GM23338 (cell line): ENCODE data around the gene DAPK3.

Experiments
- CREB1 ChIP-seq: fragments of 250-450 bp; sonication (Bioruptor Pico); IDR thresholded peaks from 2 replicates; pipeline ENCODE4 v1.5.0; 2020; ENCODE audit warnings: low read depth, mild to moderate bottlenecking, moderate library complexity
- CTCF ChIP-seq, 2 experiments: fragments of 200-600 bp in 1 of 2; sonication (generic) in 1 of 2; conservative IDR thresholded peaks; 2 replicates each; pipeline versions ENCODE4 v1.5.1 to v1.6.1; 2016 to 2017; ENCODE audit warnings: antibody characterized with exemption in 2 of 2, low read depth in 2 of 2, mild to moderate bottlenecking in 2 of 2, moderate library complexity in 1 of 2
- ETS1 ChIP-seq: IDR thresholded peaks from 2 replicates; pipeline ENCODE4 v1.6.1; 2016; ENCODE audit warnings: antibody characterized with exemption
- EZH2 ChIP-seq: fragments of 200-600 bp; sonication (generic); IDR thresholded peaks from one replicate; pipeline ENCODE4 v1.8.0; 2017; ENCODE audit warnings: antibody characterized with exemption, mild to moderate bottlenecking, low read depth; ENCODE audit not compliant: unreplicated experiment
- EZH2phosphoT487 ChIP-seq: fragments of 200-600 bp; sonication (generic); IDR thresholded peaks from one replicate; pipeline ENCODE4 v1.8.1; 2018; ENCODE audit warnings: antibody characterized with exemption; ENCODE audit not compliant: unreplicated experiment
- JUNB ChIP-seq: IDR thresholded peaks from one replicate; pipeline ENCODE4 v1.6.1; 2016; ENCODE audit warnings: antibody characterized with exemption; ENCODE audit not compliant: unreplicated experiment
- NANOG ChIP-seq: IDR thresholded peaks from 2 replicates; pipeline ENCODE4 v1.6.1; 2016; ENCODE audit warnings: antibody characterized with exemption, borderline replicate concordance
- POLR2AphosphoS5 ChIP-seq: IDR thresholded peaks from 2 replicates; pipeline ENCODE4 v1.6.1; 2016; ENCODE audit warnings: antibody characterized with exemption, low read depth
- REST ChIP-seq: IDR thresholded peaks from one replicate; pipeline ENCODE4 v1.6.1; 2018; ENCODE audit warnings: antibody characterized with exemption; ENCODE audit not compliant: unreplicated experiment
- STAT1 ChIP-seq: IDR thresholded peaks from one replicate; pipeline ENCODE4 v1.6.1; 2016; ENCODE audit warnings: antibody characterized with exemption; ENCODE audit not compliant: unreplicated experiment
- ZNF114 ChIP-seq: fragments of 250-450 bp; sonication (Bioruptor Pico); IDR thresholded peaks from 2 replicates; pipeline ENCODE4 v1.5.0; 2020; ENCODE audit warnings: mild to moderate bottlenecking, moderate library complexity

GRCh38 chr19:3970313-3970807 is 539 bp downstream of the DAPK3 start:
- TF ChIP-seq CTCF (conservative IDR thresholded peaks at IDR 0.05; ENCODE audit: low read depth in 2 of 2) (no peak), ETS1 (no peak), POLR2AphosphoS5 (no peak), REST (no peak), EZH2 (no peak), EZH2phosphoT487 (no peak), STAT1 (no peak), NANOG (no peak), JUNB (no peak), CREB1 (no peak), ZNF114 (no peak)
